GM12801 (cell line): ENCODE measurements around the gene ATRN.

ENCODE experiments used
- CTCF ChIP-seq: IDR thresholded peaks from one replicate; pipeline ENCODE4 v1.5.1; 2011; ENCODE audit warnings: control low read depth; ENCODE audit not compliant: insufficient read length; ENCODE audit errors: extremely low read depth

The ATRN gene

GRCh38 chr20:3563133-3563532 lies 92.3 kb downstream of the ATRN start:
- no peak for TF ChIP-seq CTCF

DNA sequence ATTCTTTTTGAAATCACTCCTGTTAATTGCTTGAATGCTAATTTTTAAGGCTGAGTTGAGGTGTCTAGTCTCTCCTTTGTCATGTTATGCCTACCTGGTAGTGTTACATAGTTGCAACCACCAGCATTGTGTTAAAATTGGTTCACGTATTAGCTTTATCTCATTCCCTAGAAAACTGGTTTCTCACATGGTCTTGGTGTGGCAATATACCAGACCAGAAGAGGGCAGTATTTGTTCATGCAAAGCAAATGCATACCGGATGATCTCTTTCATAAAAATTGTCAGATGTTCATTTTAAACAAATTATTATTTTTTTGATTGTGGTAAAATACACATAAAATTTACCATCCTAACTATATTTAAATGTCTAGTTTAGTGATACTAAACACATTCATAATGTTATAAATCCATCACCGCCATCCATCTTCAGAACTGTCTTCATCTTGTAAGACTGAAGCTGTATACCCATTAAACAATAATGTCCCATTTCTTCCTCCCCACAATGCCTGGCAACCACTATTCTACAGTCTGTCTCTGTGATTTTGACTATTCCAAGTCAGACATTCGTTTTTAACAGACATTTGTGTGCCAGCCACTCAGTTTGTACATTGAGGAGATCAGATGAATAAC lies 92.8 kb downstream of the ATRN start:
- TF ChIP-seq CTCF: no peak

DNA sequence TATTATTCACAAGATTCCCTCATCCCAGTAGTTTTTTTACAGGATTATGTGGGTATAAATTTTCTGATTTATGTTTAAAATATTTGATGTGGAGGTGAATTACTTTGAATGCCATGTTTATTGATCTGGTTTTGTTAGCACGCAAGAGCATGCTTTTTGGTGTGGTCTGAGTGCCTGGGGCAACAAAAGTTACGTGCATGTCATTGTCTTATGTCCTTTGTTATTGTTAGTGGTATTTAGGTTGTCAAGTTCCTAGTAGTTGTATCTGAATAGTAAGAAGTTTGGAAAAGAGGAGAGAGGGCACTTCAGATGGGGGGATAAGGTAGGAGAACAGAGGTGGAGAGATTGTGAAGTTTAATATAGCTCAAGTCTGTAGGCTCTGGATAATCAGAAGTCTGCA lies 95.0 kb downstream of the ATRN start:
- TF ChIP-seq CTCF: no peak

DNA sequence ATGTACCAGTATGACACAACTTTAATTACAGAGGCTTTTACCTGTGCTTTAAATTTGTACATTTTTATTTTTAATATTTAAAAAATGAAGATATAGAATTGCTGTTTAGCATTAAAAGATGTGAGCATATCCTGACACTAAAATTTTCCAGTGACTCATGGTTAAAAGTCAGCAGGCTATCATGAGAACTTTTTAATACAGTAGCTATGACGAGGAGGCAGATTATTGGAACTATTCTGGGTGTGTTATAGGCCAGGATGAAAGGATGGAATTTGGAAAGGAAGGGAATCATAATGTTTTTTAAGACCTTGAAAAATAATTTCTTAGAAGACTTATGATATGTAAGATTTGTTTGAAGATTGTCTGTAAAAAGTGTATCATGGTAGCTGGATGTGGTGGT lies 101.3 kb downstream of the ATRN start:
- TF ChIP-seq CTCF: no peak

DNA sequence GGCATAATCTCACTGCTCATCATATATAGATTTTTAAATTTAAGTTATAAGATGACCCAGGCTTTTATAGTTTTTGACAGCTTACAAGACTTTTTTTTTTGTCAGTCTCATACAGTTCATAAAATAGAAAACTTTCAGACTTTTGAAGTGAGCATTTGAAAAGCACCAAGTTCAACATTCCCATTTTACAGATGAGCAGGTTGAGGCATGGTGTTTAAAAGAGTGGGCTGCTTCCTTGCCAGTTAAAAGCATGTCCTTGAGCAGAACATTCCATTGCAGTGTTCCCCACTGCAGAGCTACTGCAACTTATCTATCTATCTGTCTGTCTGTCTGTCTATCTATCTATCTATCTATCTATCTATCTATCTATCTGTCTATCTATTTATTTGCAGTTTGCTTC lies 105.5 kb downstream of the ATRN start:
- TF ChIP-seq CTCF: no peak

- TF ChIP-seq CTCF: no peak
Measured at GRCh38 chr20:3577366-3577765, 106.5 kb downstream of the ATRN start.

DNA sequence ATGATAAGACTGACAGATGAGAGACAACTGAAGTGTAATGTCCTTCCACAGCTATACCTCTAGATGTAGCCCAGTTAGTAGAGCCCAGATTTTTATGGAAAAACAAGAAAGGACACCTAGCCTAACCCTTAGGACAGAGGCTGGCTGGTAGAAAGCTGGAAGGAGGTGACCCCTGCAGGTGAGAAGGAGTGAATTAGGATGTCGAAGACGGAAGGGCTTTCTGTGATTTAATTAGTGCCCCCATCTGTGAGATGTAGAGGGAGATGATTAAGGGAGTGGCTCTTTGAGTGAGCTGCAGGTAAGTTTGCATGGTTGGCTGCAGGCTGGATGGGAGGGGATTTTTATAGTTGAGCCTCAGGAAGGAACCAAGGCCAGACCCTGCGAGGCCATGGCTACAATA lies 109.6 kb downstream of the ATRN start:
- TF ChIP-seq CTCF: no peak
